IPS-NIHi7 (cell line): ENCODE data around the gene GPR183.
"Not testable (repeated sequence)": the region's sequence is repeated elsewhere in the genome, so short reads cannot be mapped to it uniquely, and the experiment has no call there.

Experiments
- DNase-seq: peaks from one replicate; pipeline ENCODE4 v3.0.0; 2012; ENCODE audit warnings: mixed read lengths; ENCODE audit errors: extremely low spot score

GPR183 gene

GRCh38 chr13:99269627-99270241 lies 37.5 kb downstream of the GPR183 start:
- DNase-seq: no peak

- no peak for DNase-seq
Observed at GRCh38 chr13:99268822-99269221, 38.4 kb downstream of the GPR183 start.

DNA sequence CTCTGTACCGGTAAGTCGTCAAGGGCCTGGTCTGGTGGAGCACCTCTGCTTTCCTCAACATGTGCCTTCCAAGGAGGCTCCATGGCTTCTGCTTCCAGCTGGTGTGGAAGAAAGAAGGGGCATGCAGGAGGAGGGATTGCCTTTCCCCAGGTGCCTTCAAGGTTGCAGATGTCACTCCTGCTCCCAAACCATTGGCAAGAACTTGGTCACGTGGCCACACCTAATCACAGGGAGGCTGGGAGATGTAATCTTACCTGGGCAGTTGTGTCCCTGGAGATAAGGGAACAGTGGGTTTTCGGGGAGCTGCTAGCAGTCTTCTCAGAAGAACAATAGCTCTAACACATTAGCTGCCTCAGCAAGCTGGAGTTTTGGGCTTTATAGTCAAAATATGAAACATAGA lies 39.3 kb downstream of the GPR183 start:
- DNase-seq: no peak

DNA sequence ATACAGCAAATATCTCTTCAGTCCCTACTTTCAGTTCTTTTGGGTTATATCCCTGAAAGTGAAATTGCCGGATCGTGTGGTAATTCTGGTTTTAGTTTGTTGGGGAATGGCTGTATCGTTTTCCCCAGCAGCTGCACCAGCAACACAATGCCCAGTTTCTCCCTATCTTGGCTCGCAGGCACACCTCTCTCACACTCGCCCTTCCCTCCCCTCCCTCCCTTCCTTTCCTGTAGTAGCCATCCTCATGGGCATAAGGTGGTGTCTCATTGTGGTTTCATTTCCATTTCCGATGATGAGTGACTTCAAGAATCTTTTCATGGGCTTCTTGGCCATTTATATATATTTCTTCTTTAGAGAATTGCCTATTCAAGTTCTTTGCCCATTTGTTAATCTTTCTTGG lies 40.4 kb downstream of the GPR183 start:
- DNase-seq: no peak

DNA sequence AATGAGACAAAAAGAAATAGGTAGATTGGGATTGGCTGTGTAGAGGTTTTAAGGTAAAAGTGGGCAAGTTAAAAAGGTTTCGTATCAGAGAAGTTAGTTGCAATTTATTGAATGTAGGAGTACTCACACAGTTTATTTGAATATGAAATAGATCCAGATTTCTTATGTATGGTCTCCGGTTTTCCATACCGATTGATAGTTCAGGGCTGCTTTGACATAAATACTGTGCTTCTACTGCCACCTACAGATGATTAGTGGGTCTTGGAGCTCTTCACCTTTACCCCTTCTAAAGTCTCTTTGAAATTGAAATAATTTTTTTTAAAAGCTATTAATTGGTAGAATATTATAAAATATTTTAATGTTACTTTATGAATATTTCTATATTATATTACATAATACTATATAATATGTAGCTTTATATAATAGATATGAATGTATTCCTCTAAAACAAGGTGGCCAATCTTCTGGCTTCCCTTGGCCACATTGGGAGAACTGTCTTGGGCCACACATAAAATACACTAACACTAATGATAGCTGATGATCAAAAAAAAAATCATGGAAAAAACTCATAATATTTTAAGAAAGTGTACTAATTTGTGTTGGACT lies 41.3 kb downstream of the GPR183 start:
- DNase-seq: peak; percentile 41

GRCh38 chr13:99265162-99265800 lies 41.9 kb downstream of the GPR183 start:
- no peak for DNase-seq

DNA sequence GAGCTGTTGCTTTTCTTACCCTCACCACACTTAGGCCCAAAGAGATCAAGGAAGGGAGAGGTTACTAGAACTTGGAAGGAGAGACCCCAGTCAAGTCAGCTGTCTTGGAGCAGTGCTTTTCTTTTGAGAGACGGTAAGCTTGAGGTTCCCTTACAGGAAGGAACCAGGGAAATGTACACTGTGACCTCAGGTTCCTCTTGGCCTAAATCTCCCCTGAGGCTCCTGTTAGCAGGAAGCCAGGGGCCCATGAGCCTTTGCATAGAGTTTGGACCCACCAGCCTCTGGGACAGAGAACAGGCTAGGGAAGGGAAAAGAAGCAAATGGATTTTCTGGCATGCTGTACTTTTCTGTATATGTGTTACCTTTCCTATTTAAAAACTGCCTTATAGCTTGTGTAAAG lies 43.1 kb downstream of the GPR183 start:
- no peak for DNase-seq

DNA sequence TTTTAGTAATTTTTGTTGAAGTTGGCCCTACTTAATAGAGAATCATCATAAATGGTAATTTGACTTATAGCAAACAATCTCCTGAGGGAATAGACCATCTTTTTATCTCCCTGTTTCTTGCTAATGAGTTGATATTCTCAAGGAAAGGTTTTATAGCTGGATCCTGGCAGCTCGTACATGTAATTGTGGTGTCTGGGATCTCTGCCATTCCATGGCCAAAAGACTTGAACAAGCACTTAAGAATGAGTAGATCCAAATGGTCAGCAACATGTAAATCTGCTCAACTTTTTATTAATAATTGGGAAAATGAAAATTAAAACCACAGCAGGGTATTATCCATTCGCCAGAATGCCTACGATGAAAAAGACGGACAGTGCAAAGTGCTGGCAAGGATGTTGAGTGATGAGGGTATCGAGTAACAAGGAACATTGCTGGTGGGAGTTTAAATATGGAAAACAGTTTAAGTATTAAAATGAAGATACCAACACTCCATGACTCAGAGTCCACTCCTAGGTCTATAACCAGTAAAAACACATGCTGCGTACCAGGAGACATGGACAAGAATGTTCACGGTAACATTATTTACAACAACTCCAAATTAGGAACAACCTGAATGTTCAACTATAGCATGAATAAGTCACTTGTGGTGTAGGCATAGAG lies 43.9 kb downstream of the GPR183 start:
- no peak for DNase-seq

DNA sequence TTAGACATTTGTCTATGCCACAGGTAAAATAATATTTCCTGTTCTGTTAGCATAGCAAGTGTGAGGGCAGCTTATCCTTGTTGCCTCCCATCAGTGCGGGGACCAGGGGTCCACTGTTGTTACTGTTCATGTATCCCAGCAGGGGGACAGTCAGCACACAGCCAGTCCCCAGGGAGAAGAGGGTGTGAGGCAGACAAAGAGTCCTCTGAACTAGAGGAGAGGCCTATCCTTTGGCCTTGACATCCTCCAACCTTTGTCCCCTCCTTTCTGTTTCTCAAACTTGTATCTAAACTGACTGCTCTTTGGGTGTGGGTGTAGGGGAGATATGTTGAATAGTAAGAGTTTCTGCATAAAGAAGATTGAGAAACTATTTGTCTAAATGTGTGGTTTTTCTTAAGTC lies 46.1 kb downstream of the GPR183 start:
- DNase-seq: no peak

DNA sequence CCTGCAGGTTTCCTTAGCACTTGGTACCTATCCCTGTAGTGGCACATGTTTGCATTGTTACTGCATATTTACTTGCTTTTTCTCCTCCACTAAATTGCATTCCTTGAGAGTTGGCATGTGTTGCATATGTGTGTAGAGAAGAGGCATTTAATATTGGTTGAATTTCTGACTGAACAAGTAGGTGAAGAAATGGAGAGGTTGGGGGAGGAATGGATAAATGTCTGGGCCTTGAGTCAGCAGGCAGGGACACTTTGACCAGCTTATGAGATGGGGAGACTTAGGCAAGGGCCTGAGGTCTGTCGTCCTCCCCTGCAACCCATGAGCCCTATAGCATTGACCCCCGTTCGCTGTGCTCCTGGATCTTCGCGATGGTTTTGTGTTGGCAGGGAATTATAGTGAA lies 47.0 kb downstream of the GPR183 start:
- DNase-seq: no peak

DNA sequence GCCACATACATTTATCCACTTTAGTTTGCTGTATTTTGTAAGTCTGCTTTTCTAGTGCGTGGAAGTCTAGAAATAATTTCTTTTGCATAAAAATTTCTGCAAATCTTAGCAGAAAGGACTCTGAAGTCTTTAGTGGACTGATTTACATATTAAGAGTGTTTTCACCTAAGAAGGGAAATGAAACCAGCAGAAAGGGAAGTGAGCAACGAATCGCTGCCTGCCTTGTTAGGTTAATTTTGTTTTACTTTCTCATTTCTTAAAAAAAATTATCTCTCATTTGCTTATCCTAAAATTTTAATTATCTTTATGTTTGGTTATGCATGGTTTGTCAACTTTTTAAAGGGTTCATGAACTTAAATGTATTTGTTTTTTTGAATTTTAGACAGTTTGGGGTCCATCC lies 48.3 kb downstream of the GPR183 start:
- no peak for DNase-seq

- DNase-seq: no peak
Observed at GRCh38 chr13:99258210-99258860, 48.9 kb downstream of the GPR183 start, which contains the start of gene GPR18. Gene GPR18, minus strand, starts transcription at chr13:99258379. Its CDS starts 2,507 bp downstream, at chr13:99255872.

DNA sequence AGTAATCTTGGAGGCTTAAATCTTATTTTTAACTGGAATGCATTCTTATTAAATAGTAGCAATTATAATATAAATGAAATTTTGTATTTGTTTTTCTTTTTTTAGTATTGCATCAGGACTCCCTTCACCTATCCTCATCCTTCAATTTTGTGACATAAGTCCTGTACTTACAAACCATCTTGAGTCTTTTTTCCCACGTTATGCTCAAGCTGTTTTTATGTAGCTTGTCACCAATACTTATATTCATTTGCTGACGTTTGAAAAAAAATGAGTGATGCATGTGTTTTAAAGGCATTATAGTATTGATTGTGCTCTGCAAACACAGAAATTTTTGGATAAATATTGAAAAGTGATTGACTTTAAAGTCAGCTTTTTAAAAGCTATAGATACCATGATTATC lies 49.9 kb downstream of the GPR183 start:
- DNase-seq: no peak

GRCh38 chr13:99256709-99257108 lies 50.5 kb downstream of the GPR183 start:
- DNase-seq: no peak

DNA sequence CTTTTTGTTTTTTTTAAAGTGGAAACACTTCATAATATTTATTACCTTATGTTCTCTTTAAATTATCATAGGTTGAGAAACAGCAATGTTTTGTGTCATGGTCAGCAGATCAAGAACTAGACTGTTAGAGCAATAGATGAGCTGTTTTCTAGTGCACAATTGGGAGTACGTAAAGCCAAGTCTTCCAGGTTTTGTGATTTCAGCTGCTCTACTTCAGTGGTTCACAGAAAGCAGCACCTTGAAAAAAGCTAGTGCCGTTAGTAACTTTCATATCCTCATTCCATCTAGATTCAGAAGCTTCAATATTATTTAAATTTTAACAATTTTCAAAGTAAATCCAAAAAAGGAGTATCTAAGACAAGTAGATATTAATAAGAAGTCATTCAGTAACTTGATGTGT lies 50.9 kb downstream of the GPR183 start:
- no peak for DNase-seq

DNA sequence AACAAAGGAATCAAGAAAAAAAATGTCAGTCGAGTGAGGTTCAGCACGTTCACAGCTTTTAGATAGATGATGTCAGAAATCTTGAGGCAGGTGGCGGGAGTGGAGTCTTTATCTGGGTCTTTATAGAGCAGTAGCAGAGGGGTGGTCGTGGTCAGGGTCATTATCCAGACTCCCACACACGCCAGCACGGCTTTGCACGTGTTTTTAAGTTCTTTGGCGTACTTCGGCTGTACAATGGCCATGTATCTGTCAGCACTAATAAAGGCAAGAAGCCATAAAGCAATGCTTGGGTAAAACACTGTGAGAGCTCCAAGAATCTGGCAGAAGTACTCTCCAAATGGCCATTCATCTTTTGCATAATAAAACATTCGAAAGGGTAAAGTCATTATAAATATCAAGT lies 51.9 kb downstream of the GPR183 start:
- no peak for DNase-seq

GRCh38 chr13:99254830-99255229 lies 52.4 kb downstream of the GPR183 start:
- DNase-seq: no peak

DNA sequence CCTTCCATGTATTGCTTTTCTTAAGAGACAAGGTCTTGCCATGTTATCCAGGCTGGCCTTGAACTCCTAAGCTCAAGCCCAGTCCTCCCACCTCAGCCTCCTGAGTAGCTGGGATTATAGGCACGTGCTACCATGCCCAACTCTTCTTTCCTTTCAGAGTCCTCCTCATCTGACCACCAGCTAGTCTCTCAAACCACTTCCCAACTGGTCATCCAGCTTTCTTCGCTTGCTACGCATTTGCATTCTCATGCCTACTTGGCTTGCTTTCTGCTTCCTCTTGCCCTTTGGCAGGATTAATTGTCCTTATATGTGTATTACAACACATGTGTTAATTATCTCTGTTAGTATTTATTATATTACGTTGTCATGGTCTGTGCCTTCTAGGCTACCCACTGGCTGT lies 55.3 kb downstream of the GPR183 start:
- DNase-seq: no peak

GRCh38 chr13:99250982-99251825 lies 56.0 kb downstream of the GPR183 start:
- no peak for DNase-seq

DNA sequence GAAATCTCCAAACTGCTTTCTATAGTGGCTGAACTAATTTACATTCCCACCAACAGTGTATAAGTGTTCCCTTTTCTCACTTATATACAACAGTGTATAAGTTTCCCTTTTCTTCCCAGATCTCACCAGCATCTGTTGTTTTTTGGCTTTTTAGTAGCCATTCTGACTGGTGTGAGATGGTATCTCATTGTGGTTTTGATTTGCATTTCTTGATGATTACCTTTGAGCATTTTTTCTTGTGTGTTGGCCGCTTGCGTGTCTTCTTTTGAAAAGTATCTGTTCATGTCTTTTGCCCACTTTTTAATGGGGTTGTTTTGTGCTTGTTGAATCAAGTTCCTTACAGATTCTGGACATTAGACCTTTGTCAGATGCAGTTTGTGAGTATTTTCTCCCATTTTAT lies 57.6 kb downstream of the GPR183 start:
- DNase-seq: not testable (repeated sequence)

DNA sequence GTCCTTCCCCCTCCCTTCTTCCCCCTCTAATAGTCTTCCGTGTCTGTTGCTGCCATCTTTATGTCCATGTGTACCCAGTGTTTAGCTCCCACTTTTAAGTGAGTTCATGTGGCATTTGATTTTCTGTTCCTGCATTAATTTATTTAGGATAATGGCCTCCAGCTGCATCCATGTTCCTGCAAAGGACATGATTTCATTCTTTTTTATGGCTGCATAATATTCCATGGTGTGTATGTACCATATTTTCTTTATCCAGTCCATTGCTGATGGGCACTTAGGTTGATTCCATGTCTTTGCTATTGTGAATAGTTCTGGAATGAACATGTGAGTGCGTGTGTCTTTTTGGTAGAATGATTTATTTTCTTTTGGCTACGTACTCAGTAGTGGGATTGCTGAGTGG lies 58.0 kb downstream of the GPR183 start:
- DNase-seq: not testable (repeated sequence)
